Fibroblast of skin of back (primary cell): Measurements from ENCODE around the gene IGF2.

ENCODE experiments used
- DNase-seq: peaks from one replicate; pipeline ENCODE4 v3.0.0-alpha.2; 2013

The IGF2 gene

DNA sequence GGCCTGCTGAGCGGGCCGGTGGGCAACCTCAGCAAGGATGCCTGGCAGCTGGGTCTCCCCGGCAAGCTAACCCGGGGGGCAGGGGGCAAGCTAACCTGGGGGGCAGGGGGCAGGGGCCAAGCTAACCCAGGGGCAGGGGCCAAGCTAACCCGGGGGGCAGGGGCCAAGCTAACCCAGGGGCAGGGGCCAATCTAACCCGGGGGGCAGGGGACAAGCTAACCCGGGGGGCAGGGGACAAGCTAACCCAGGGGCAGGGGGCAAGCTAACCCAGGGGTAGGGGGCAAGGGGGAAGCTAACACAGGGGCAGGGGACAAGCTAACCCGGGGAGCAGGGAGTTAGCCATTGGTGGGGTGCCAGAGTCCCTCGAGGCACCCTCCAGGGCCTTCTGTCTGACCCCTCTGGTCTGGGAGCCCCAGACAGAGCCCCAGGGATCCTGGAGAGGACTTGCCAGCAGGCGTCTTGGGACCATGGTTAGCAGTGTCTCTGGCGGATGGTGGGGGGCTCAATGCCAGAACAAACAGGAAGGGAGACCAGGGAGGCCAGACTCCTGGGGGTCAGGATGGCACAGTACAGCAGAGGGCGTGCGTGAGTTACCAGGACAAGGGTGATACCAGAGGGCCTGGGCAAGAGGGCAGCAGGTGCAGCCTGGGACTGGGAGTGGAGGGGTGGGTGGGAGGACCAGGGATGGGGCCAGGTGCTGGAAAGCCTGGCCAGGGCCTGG lies 16.1 kb downstream of the IGF2 start:
- DNase-seq = peak; percentile 41

DNA sequence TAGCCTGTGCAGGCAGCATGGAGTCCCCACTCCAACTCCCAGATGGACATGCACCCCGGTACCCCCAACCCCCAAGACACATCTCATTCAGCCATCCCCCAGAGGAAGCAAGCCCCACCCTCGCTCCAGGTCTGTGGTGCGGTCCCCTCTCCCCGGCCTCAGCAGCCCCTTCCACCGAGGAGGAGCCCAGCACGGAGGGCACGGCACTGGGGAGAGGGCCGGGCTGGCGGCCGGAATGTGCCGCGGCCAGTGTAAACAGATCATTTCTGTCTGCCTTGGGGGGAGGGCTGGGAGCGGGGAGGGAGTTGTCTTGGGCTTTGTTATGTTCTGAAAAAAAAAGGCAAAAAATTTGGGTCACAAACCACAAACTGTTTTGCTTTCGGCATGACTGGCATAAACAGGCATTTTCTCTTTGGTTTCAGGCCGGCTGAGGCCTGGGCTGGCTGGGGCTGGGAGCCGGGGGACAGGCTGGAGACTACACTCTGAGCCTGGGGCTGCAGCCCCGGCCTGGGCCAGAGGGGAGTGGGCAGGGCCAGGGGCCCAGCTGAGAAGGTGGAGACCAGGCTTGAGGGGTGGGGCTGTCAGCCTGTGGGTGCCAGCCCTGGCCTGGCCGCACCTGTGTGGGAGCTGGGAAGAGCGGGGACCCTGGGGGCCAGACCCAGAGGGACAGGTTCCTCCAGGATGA lies 16.8 kb downstream of the IGF2 start:
- peak; percentile 92 for DNase-seq

DNA sequence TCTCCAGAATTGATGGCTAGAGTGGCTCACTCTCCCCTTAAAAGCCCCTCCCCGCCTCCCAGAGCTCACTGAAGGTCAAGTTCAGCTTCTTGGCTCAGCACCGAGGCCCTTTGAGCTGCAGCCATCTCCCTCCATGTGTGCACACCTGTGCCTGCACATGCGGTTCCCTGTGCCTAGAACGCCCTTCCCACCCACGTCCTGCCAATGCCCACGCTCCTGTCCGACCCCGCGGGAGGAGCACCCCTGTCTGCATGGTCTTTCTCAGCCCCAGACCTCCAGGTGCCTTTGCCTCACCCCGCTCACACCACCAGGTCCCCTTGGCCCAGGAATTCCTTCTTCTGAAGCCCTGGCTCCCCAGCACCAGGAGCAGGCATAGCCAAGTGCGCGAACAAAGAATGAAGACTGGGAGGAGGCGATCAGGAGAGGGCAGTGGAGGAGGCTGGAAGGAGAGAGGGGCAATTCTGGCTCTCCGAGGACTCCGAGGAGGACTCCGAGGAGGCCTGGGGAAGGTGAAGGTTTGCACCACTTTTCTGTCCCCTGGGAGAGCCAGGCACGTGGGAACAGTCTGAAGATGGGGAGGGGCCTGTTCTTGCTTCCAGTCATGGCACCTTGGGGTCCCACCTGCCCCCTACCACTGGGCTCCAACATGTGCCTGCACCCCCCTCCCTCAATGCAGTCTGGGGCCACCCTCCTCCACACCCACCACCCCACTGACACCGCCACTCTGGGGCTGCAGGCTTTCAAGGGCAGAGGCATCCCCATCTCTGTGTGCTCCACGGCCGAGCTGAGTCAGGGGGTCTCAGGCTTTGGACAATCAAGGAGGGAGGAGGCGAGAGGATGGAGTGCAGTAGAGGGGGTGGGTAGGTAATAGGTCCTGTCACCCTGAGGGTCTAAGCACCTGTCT lies 17.7 kb downstream of the IGF2 start:
- DNase-seq = no peak

DNA sequence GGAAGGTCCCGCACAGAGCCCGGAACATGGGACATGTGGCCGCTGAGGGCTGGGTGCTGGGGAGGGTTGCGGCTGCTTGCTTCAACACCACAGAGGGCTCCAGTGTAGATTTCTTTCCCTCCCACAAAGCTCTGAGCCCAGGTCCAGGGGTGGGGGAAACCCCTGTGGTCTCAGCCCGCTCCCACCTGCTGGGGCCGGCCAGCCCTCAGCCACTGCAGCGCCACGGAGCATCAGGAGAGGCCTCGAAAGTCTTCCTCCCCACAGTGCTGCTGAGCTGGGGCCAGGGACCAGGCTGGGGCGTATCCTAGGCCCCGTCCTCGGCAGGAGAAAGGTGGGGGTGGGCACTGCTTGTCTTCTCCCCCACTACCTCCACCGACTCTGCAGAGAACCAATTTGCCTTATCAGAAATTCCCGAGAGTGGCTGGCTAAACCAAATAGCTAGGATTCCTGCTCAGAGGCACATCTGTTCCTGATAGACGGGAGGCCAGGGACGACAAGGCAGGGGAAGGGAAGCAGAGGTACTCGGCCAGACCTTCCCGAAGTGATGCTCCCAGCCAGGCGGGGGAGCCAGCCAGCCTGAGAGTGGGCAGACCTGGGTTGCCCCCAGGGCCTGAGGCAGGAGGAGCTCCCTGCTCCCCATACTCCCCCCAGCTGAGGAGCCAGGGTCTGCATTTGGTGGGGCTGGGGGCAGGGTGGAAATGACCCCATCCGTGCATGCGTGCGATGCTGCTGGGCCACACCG lies 18.7 kb downstream of the IGF2 start:
- DNase-seq = peak; percentile 66

DNA sequence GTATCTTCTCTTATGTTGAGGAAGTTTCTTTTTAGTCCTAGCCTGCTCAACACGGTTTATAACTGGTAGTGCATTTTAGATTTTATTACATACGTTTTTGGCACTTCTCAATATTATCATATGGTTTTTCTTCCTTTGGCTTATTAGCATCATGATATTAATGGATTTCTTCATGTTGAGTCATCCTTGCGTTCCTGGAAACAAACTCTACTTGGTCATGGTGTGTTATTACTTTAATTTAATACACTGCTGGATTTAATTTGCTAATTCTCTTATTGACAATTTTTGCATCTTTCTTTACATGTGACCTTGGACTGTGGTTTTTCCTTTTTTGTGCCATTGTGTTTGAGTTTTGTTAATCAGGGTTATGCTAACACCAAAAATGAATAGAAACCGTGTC lies 20.5 kb downstream of the IGF2 start:
- DNase-seq = peak; percentile 49

DNA sequence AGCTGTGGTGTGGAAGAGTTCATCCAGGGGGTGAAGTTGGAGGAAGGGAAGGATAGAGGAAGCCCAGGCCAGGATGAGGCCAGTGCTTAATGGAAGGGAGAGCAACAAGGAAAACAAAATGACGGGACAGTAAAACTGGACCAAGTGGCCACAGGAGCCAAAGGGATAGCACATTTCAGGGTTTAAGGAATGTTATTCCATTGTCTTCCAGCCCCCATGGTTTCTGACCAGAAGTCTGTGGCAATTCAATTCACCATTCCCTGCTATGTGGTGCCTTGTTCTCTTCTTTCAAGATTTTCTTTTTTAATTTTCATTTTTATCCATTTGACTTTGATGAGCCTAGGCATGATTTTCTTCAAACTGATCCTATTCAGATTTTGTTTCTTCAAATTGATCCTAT lies 22.5 kb downstream of the IGF2 start:
- DNase-seq = no peak

DNA sequence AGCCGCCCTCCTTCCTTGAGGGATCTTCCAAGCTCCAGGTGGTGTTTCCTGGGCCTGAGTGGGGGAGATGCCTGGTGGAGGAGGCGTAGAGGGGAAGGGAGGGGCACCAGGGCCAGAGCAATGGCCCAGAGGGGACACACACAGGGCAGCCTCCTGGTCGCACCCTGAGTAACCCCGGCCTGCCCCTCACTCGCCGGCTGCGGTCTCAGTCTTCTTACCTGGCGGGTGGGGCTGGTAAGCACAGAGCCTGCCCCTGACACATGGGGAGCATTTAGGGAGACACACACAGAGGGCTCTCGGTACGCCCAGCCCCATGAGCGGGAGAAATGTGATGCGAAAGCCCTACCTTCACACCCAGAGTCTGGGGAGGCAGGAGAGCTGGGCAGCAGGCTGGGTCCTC lies 23.9 kb downstream of the IGF2 start:
- DNase-seq = no peak

DNA sequence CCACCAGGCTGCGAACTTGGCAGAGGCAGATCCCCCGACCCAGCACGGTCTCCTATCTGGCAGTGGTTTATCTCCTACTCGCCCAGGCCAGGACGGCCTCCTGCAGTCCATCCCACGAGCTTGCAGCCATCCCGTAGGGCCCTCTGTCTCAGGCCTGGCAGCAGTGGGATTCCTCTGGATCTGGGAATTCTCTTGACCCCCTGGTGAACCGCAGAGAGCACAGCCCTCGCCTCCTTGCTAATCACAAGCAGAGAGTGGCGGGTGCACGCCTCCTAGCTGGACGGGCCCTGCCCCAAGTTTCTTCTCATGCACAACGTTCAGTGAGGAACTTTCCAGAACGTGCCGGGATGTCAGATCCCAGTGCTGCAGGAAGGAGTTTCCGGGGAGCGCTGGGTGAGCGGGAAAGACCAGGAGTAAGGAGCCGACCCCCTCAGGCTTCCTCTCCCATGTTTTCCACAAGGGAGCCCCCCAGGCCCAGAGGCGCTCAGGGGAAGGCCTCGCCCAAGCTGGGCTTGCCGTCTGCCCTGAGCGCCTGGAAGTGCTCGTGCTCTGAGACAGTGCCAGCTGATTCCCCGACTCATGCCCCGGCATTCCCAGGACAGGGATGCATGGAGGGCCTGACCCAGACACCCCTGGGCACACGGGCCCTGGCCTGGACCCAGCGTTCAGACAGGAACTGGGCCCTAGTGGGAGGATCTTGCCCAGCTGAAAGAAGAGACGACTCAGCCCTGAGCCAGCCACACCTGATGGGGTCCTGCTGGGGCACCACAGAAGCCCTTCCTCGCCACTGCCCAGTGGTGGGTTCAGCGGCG lies 24.6 kb downstream of the IGF2 start:
- DNase-seq = no peak

DNA sequence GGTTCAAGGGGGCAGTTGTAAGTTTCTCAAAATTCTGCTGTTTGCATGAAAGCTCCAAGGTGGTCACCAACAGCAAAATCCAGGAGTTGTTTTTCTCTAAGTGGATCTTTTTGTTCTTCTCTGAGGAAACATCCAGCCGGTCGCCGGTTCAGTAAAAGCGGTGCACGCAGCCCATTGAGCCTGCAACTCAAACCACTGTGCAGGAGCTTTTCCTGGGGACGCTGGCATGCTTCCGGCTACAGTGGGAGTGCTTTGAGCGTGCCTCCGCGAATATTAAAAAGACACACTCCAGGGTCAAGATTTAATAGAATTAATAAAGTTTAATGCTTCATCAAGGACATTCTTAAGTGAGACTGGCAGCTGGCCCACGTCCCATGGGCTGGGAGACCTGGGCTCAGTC lies 25.4 kb downstream of the IGF2 start:
- no peak for DNase-seq

DNA sequence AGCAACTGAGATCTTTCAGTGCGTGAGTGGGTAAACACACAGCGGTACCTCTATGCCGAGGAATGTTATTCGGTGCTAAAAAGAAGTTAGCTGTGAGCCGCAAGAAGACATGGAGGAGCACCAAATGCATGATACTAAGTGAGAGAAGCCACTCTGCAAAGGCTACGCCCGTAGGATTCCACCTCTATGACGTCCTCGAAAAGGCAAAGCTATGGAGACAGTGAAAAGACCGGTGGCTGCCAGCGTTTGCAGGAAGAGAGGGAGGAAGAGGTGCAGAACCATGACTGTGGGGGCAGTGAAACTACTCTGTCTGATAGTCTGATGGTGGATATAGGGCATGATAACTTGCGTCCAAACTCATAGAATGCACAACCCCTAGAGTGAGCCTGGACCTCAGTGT lies 28.7 kb downstream of the IGF2 start:
- no peak for DNase-seq

DNA sequence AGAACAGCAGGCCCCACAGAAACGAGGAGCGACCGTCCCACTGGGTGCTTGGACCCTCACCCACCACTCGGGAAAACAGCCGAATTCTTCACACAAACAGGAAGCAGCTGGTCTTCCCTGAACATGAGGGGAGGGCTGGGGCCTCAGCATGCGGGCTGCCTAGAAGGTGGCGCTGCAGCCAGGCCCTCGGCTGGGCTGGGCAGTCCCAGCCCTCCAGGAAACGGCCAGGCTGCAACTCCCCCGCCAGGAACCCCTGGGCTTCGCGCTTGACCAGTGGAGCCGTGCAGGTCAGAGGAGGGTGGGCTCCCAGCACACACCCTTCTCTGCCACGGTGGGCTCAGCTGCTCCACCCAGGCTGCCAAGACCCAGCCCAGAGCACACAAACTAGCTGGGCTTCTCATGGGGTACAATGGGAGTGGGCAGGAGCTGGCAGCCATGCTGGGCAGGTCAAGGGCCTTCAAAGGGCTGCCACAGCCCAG lies 29.6 kb downstream of the IGF2 start:
- DNase-seq = no peak

DNA sequence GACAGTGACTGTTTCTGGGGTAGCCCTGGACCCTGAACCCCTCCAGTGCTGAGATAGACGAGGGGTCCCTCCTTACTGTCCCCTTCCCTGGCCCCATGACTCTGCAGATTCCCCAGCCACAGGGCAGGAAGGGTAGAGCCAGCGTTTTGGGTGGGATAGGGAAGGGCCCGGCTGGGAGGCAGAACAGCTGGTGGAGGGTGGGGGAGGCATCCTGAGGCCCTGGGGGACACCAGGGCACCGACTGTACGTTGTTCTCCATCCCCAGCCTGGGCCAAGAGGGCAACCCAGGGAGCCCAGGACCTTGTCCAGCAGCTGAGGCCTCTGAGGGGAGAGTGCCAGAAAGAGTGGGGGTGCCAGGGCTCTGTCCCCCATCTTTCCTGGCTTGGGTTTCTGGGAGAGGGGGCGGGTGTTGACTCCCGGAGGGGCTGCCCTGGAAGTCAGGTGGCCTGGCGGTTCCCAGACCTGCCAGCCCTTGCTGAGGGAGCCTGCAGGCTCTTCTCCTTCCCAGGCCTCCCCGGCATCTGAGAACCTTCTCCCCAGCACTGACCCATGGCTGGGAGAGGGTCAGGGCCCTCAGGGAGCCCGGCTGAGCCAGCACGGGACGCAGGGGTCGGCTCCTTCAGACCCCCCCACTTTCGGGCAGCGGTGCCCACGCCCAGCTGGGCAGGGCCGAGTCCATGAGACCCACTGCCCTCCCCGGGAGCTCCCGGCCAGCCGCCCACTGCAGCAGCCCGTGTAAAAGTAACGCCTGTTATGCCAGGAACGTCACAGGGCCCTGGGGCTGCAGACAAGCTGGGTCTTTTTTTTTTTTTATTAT lies 30.3 kb downstream of the IGF2 start:
- no peak for DNase-seq

DNA sequence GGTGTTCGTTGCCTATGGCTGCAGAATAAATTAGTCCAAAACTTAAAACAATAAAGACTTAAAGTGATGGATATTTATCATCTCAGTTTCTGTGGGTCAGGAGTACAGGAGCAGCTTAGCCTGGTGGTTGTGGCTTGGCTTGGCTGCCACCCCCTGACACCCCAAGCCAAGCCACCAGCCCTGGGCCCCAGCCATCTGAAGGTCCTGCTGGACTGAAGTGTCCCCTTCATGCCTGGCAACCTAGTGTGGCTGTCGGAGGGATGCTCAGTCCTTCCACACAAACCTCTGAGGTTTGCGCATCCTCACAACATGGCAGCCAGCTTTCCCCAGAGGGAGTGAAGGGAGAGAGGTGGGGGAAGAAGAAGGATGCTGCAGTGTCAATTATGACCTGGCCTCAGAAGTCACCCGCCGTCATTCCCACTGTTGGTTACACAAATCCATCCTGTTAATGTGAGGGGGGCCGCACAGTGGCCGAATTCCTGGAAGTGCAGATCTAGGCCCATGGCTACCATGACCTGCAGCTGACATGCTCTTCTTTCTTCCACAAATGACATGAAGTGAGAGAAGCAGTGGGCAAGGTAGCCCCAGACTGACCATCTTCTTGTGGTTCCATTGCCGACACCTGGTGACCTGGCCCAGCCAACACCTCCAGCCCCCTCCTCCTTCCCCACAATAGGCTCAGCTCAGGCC lies 31.1 kb downstream of the IGF2 start:
- no peak for DNase-seq

DNA sequence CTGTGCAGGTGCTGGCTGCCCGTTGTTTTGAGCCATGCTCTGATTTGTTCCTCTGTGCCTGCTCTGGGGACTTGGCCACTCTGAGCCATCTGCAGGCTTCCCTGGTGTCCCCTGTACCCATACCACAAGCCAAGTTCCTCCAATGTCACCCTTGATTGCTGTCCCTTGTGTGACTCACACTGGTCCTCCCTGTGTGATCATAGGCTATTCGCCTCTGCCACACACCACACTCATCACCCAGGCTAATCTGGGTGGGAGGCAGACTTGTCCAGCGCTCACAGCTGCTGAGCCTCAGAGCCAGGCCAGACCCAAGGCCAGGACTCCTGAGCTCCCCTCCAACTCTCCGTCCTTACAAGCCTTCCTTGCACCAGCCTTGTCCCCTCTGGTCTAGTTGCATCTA lies 31.7 kb downstream of the IGF2 start:
- DNase-seq = no peak

DNA sequence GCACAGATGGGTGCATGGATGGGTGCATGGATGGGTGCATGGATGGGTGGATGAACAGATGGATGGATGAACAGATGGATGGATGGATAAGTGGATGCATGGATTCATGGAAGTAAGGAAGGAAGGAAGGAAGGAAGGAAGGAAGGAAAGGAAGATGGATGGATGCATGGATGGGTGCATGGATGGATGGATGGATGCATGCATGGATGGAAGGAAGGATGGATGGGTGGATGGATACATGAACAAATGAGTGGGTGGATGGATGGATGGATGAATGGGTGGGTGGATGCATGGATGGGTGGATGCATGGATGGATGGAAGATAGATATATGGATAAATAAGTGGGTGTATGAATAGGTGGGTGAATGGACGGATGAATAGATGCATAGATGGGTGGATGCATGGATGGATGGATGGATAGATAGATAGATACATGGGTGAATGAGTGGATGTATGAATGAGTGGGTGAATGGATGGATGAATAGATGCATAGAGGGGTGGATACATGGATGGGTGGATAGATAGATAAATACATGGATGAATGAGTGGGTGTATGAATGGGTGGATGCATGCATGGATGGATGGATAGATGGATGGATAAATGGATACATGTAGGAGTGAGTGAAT lies 32.5 kb downstream of the IGF2 start:
- DNase-seq = no peak

DNA sequence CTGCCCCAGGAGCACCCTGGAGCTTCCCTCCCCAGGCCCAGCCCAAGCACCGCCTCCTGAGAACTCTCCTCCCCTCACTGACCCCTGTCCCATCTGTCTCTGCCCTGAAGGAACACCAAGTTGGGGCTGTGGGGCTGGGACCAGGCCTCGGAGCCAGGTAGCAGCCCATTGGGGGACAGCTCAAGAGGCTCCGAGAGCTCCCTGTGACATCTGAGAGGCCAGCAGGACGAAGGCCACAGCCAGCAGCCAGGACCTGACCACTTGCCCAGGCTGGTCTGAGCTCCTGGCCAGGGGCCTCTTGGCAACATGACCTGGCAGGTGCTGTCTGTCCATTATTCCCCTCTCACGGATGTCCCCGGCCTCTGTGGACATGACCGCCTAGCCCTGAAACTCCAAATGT lies 33.7 kb downstream of the IGF2 start:
- no peak for DNase-seq

DNA sequence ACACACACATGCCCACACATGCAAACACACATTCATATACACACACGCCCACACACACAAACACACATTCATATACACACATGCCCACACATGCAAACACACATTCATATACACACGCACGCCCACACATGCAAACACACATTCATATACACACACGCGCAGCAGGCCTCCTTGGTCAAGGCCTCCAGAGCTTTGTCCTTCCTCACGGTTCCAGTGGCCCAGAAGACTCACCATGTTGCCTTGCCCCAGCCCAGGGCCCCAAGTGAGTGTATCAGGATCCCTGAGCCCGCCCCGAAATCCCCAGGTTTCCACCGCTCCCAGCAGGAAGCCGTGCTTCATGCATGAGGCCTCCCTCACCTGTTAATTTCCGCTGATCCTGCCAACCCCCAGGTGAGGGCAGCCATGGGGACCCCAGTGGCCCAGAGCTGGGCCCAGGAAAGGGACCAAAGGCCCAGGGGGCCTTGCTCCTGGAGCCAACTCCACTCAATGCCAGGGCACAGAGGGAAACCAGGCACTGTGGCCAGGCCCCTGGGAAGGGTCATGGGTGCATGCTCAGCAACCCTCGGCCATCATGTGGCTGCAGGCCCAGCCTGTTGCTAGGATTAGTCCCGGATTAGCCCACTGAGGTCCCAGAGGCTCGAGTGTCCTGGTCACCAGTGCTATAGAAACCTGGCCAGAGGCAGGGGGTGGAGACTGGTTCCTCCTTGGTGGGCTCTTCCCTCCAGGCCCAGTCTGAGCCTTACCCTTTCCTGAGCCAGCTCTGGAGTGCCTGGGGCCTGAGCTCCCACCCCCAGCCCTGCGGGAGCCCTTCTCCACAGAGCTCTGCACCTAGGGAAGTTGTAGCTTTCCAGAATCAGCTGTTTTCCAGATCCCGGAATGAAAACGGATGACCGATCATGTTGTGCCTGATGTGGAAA lies 34.4 kb downstream of the IGF2 start:
- DNase-seq = no peak
